Tongue (tissue), 2 donors: ENCODE data around the gene NUP210. TPM values are rescaled to one million over a fixed set of nuclear protein-coding genes. Genes with fewer than 3 reads are reported as not detected.
A peak's percentile ranks its signal among the peaks of the same experiment; 100 is the strongest.
"Not testable (repeated sequence)": the region's sequence is repeated elsewhere in the genome, so short reads cannot be mapped to it uniquely, and the experiment has no call there.

Experiments used
- DNase-seq: peaks from one replicate; pipeline ENCODE4 v3.0.0-alpha.2; 2015
- total RNA-seq: library from RNA; depleted of rRNA; stranded (reverse); fragments of >200 nt; gene quantifications from one replicate; pipeline ENCODE4 v1.2.3, GENCODE V29; 2014

Gene NUP210
- total RNA-seq, 1 donor from 2014 or later, result 13.6 TPM

- DNase-seq, result no peak
These were observed 13.9 kb downstream of the NUP210 start for GRCh38 chr3:13406190-13406589.

DNA sequence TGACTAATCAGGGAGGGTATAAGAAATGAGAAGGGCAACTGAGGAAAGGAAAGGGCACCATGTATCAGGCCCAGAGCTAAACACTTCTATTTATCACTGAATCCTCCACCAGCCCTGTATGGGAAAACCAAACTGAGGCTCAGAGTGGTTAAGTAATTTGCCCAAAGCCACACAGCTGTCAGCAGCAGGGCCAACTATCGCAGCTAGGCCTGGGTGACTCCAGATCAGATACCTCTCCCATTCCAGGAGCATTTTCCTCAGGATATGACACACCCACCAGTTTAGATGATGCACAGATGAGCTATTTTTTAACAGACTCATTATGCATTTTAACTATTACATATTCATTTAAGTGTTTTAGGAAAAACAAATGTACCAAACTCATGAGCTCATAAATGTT is 14.5 kb downstream of the NUP210 start:
- DNase-seq, result no peak

DNA sequence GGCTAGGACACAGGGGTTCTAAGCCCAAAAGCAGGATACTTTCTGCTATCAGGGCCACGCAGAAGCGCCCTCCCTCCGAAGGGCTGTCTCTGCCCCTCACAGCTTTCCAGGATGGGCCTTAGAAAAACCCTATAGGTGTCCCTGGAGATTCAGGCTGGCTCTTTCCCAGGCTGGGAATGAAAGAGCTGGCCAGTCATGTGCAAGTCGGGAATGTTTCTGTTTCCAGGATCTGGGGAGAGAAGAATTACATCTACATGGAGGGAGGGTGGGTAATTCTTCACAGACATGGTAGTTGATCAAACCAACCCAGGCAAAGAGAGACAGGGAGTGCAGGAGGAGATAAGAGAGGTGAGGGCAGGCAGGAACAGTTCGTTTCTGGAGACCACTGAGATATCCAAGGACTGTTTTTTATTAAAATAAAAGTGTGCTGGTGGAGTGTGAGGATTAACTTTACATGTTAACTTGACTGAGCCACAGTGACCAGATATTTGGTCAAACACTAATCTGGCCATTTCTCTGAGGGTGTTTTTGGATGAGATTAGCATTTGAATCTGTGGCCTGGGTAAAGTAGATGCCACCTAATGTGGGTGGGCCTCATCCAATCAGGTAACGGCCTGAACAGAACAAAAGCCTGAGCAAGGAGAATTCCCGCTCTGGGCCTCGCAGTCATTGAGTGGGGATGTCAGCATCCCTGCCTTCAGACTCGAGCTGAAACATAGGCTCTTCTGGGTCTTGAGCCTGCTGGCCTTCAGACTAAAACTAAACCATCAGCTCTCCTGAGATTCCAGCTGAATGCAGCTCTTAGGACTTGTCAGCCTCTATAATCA is 15.3 kb downstream of the NUP210 start:
- no peak for DNase-seq

- no peak for DNase-seq
These were observed 16.3 kb downstream of the NUP210 start for GRCh38 chr3:13403847-13404246.

- no peak for DNase-seq
These were observed 16.8 kb downstream of the NUP210 start for GRCh38 chr3:13403213-13403819.

DNA sequence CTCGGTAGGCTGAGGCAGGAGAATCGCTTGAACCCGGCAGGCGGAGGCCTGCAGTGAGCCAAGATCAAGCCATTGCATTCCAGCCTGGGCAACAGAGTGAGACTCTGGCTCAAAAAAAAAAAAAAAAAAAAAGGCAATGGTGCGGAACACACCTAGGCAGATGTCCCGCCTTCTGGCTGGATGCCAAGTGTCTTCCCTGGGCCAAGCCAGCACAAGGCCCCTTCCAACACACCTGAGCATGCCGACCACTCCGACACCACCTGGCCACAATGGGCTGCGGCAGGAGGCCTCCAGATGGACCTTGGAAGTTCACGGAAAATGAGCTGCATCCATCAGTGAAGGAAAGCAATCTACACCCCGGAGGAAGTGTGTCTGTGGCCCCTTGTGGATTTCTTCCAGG is 19.0 kb downstream of the NUP210 start:
- no peak for DNase-seq

GRCh38 chr3:13400114-13400673 is 19.9 kb downstream of the NUP210 start:
- DNase-seq, result no peak

GRCh38 chr3:13399603-13400002 is 20.5 kb downstream of the NUP210 start:
- no peak for DNase-seq

GRCh38 chr3:13397316-13397715 is 22.8 kb downstream of the NUP210 start:
- DNase-seq, result no peak

DNA sequence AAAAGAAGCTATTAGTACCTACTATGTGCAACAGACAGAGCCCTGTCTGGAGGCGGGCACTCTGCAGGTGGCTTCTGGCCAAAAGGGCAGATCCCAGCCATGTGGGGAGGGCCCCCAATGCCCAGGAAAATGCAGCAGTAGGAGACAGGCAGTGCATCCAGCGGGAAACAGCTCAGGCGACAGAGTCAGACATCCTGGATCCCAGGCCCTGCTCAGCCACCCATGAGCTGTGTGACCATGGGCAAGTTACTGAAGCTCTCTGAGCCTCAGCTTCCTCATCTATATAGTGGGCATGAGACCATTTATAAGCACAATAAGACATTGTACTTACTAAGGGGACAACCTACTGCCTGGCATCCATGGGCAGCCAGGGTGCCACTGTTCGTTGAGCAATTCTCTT is 25.8 kb downstream of the NUP210 start:
- DNase-seq, result no peak

DNA sequence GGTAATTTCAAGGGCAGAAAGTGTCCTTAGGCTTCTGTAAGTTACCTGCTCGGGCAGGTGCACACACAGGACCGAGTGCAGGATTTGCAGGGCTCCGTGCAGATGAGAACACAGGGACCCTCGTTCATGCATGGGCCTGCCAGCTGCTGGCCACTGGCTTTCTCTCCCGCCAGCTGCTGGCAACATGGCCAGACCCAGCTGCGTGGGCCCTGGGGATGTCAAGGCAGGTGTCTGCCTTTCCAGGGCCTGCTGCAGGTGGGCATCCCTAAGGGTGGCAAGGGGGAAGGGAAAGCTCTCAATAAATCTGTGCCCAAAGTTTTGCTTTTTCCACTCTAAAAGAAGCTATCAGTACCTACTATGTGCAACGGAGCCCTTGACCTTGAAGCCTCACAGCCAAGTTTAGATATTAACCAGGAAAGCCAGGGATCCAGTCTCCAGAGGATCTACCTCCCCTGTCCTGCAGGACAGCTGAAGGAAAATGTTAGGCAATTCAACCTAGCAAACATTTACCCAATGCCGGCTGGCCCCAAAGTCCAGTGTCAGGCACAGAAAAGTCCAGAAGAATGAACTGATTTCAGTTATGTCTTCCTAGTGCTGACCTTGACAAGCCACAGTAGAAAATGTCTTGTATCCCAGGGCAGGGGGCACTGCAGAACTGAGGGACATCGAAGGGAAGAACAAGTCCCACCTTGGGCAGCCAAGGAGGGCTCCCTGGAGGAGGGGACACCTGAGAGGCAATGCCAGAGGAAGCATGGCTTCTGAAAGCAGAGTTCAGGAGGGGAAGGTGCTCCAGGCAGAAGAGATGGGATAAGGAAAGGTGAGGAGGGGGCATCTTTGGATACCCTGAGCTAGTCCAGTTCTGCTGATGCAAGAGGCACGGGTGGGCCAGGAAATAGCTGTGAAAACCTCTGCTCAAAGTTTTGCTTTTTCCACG is 26.4 kb downstream of the NUP210 start:
- DNase-seq, result no peak

DNA sequence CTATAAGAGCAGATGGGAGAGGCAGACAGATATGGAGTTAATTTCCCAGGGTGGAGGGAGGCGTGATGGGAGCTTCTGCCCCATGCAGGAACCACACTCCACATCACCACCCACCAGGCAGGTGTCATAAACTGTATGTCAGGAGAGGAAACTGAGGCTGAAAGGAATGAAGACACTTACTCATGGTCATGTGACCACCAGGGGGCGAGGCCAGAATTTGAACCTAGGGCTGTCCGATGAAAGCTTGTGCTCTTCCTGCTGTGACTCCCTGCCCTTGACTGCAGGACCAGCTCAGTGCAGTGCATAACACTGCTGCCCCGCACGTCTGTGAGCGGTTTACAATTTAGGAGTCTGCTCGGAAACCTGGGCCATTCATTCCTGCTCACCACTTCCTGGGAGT is 28.8 kb downstream of the NUP210 start:
- no peak for DNase-seq

GRCh38 chr3:13389378-13389777 is 30.7 kb downstream of the NUP210 start:
- no peak for DNase-seq

- DNase-seq, result no peak
These were observed 31.3 kb downstream of the NUP210 start for GRCh38 chr3:13388816-13389215.

GRCh38 chr3:13385373-13385965 is 34.7 kb downstream of the NUP210 start:
- DNase-seq, result no peak

- DNase-seq, result no peak
These were observed 39.2 kb downstream of the NUP210 start for GRCh38 chr3:13380971-13381370.

GRCh38 chr3:13379201-13379830 is 40.8 kb downstream of the NUP210 start:
- DNase-seq, result peak; percentile 43

GRCh38 chr3:13378155-13378554 is 42.0 kb downstream of the NUP210 start:
- no peak for DNase-seq

GRCh38 chr3:13377741-13378140 is 42.4 kb downstream of the NUP210 start:
- not testable (repeated sequence) for DNase-seq

GRCh38 chr3:13377021-13377420 is 43.1 kb downstream of the NUP210 start:
- no peak for DNase-seq

- no peak for DNase-seq
These were observed 44.0 kb downstream of the NUP210 start for GRCh38 chr3:13376091-13376490.

DNA sequence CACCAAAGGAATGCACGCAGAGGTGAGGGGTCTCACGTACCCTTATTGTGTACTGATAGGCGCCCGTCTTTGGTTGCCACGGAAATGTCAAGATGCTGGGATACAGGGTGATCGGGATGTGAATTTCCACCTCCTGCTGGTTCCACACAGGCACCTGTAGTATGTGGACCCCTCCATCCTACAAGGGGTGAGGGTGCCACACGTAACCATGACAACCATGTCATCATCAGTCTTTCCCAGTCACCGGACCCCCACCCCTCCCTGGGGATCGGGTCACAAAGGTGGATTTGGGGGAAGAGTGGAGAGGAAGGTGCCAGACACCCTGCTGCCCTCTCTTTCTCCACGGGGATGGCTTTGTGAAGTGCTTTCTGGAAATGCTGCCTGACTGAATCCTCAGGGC is 44.7 kb downstream of the NUP210 start:
- no peak for DNase-seq
